Frontal cortex (tissue), 4 donors: Measurements from ENCODE around the gene CD300LD. TPM values are rescaled to one million over a fixed set of nuclear protein-coding genes. Genes with fewer than 3 reads are reported as not detected.

Experiments
- DNase-seq, 2 donors: peaks; one replicate each; pipeline ENCODE4 v3.0.0; 2012; ENCODE audit warnings: low spot score in 2 of 2
- FAIRE-seq: peaks from 2 replicates; lab custom pipeline; 2012; peaks lifted over from hg19 to GRCh38; lab: Jason Lieb, UNC
- total RNA-seq: library from RNA; depleted of rRNA; stranded (reverse); fragments of >200 nt; gene quantifications from one replicate; pipeline ENCODE4 v1.2.3, GENCODE V29; 2014
- donor health status: control.
- donor health status: control.
- donor health status: control.

CD300LD gene
- total RNA-seq, 1 donor from 2014 or later, result not detected

- FAIRE-seq, result no peak
- DNase-seq, result no peak
Observed at GRCh38 chr17:74549343-74549742, 42.7 kb downstream of the CD300LD start.

GRCh38 chr17:74547736-74548135 lies 44.3 kb downstream of the CD300LD start:
- FAIRE-seq (no peak), DNase-seq (no peak)

GRCh38 chr17:74547264-74547663 lies 44.8 kb downstream of the CD300LD start:
- FAIRE-seq, result no peak
- DNase-seq, result no peak

- DNase-seq (no peak), FAIRE-seq (no peak)
Observed at GRCh38 chr17:74546586-74546985, 45.5 kb downstream of the CD300LD start.

GRCh38 chr17:74545843-74546230 lies 46.2 kb downstream of the CD300LD start, which contains the start of gene CD300C:
CD300C (minus strand) TSS chr17:74546115; CDS start chr17:74545782, 333 bp downstream.
- no peak for DNase-seq

GRCh38 chr17:74544991-74545842 lies 46.9 kb downstream of the CD300LD start:
- DNase-seq (no peak), FAIRE-seq (no peak)

More at GRCh38 chr17:74545843-74546230, 46.2 kb downstream of the CD300LD start, which contains the start of gene CD300C:
- FAIRE-seq, result no peak

- no peak for FAIRE-seq
- no peak for DNase-seq
Observed at GRCh38 chr17:74543891-74544760, 48.0 kb downstream of the CD300LD start.

GRCh38 chr17:74543406-74543805 lies 48.7 kb downstream of the CD300LD start:
- DNase-seq (no peak), FAIRE-seq (no peak)

- DNase-seq (no peak), FAIRE-seq (no peak)
Observed at GRCh38 chr17:74542727-74543383, 49.2 kb downstream of the CD300LD start.

- DNase-seq (no peak), FAIRE-seq (no peak)
Observed at GRCh38 chr17:74542166-74542565, 49.9 kb downstream of the CD300LD start.

GRCh38 chr17:74541176-74542111 lies 50.6 kb downstream of the CD300LD start:
- no peak for DNase-seq
- no peak for FAIRE-seq

GRCh38 chr17:74539281-74539820 lies 52.7 kb downstream of the CD300LD start:
- FAIRE-seq, result no peak
- no peak for DNase-seq

- DNase-seq (no peak), FAIRE-seq (no peak)
Observed at GRCh38 chr17:74536890-74537289, 55.2 kb downstream of the CD300LD start.

- no peak for FAIRE-seq
- DNase-seq, result no peak
Observed at GRCh38 chr17:74532115-74532514, 60.0 kb downstream of the CD300LD start.

- no peak for FAIRE-seq
- DNase-seq, result no peak
Observed at GRCh38 chr17:74531231-74531761, 60.8 kb downstream of the CD300LD start, which contains the start of gene CD300LB. CD300LB (minus strand) TSS chr17:74531475; CDS start chr17:74531350, 125 bp downstream.

- FAIRE-seq, result no peak
- DNase-seq, result no peak
Observed at GRCh38 chr17:74530831-74531150, 61.3 kb downstream of the CD300LD start.
